GM10847 (cell line): ENCODE results near the gene TDP1.

Experiments used
- POLR2A ChIP-seq: IDR thresholded peaks from 2 replicates; pipeline ENCODE4 v1.6.1; 2011; ENCODE audit not compliant: insufficient read length; ENCODE audit errors: extremely low read depth

Gene TDP1

DNA sequence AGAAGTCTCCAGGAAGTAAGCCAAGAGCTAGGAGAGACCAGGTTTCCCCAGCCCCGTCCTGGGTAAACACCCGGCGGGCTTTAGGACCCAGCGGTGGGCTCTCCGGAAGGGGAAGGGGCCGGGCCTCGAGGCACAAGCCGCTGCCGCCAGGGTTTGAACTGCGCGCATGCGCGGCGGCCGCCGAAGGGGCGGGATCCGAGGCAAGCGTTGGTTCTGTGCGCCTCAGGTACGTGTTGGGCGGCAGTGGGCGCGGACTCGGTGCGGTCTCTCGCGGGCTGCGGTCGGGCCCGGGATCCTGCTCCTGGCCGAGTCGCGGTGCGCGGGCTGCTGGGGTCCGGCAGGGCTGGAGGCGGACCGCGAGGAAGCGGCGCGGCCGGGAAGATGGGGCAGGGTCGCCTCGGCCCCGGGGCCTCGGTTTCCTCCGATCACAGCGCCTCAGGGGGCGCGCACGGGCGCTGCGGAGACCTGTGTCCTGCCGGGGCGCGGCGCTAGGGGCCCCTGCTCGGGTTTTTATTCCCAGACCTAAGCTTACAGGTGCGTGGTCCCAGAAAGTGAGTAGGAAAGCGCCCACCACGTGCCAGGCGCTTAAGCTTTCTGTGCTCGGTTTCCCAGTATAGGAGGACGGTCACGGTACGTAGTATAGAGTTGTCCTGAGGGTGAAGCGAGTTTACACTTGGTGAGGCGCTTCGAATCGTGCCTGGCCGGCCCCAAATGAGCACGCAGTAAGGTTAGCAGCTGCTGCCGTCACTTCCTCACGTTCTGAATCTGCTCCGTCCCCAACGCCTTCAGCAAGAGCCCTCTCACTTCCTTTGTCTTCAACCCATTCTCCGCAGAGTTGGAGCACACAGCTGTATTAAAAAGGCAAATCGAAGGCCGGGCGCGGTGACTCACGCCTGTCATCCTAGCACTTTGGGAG is at the start of gene TDP1:
Gene TDP1 (plus strand): TSS at position 183 of the 916 bp plus-strand sequence. CDS start 7,188 bp downstream, outside the sequence.
- peak; percentile 88 for TF ChIP-seq POLR2A

DNA sequence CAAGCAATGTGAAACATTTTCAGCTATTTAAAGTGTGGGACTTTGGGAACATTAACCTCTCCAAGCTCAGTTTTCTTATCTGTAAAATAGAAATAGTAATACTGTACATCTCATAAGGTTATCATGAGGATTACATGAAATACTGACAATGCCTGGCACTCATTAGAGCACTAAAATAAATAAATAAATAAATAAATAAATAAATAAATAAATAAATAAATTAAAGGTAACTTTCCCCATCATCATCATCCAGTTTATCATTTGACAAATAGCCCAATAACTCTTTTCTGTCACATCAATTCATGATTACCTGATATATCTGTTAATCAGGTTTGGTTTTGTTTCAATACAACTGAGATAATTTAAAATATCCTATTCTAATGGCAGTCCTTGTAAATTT is 49.7 kb upstream of the TDP1 start:
- no peak for TF ChIP-seq POLR2A

DNA sequence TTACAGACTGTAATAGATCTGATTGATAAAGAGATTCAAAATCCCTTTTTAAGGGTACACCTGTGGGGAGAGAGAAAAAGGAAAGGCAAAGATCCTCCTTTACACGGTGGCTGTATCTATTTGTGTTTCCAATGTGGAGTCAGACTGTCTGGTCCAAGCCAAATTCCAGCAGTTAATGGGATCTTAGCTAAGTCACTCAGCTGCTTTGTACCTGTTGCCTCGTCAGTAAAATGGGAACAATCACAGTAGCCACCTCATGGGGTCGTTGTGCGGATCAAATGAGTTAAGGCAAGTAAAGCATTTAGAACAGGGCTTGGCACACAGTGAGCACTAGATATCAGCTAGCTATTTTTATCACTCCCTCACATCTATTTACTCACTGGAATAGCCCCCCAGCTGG is 48.1 kb upstream of the TDP1 start:
- TF ChIP-seq POLR2A: no peak

DNA sequence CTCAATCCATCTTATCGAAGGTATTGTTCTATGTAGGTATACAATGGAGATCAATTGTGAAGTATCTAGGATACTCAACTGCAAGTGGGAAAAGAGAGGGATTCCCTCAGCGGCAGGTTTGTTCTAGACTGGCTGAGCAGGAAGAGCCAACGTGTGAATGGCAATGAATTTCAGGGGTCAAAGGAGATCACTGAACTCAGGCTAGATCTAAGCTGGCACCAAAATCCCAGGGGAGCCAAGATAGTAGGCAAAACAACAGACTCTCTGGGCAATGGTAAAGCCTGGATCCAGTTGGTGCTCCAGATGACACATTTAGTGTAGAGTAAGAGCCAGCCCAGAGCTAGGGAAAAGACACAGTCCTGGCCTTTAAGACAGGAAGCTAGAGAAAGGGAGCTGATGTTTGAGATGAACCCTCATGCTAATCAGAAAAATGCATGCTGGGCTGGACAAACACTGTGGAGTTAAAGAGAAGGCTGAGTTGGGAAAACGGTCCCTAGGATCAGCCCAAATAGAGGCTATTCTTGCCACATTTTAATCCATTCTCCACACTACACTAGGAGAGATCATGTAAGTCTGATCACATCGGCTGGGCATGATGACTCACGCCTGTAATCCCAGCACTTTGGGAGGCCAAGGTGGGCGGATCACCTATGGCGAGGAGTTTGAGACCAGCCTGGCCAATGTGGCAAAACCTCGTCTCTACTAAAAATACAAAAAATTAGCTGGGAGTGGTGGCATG is 46.8 kb upstream of the TDP1 start:
- no peak for TF ChIP-seq POLR2A

GRCh38 chr14:89909586-89909985 is 46.1 kb upstream of the TDP1 start:
- no peak for TF ChIP-seq POLR2A

- TF ChIP-seq POLR2A: no peak
Observed at GRCh38 chr14:89910691-89911009, 45.1 kb upstream of the TDP1 start.

DNA sequence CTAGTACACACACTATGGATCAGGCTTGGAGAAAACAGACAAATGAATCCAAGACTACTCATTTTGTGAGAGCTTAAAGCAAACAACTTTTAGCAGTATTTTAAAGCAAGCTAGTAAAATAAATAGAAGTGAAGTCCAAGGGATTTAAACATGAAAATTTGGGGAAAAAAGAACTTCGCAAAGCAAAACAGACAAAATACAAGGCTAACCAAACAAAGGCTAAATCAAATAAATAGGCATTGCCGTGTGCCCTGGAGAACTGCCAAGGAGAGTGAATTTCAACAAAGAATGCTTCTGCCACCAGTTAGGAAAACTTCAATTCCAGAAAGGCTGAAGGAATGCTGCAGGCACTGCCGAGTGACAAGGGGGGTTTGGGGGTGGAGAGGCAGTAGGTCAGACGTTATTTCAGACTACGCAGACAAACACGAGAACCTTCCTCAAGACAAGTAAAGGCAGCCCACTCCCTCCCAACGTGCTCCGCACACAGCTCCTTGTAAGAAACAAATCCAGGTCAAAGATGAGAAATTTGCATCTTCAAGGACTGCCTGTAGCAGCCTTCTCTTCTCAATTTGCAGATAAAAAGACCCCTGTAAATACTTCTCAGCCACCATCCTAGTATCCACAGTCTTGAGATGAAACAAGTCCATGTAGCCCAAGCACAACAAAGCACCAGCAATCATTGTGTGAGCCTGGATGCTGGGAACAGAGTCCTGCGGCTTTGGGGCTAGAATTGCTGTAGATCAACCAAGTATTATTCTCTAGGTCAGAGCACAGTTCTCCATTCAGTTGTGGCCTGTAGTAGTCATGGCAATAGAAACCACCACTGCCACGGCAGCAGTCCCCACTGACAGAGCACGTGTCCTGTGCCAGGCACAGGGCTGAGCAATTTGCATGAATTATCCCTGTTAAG is 44.5 kb upstream of the TDP1 start:
- no peak for TF ChIP-seq POLR2A

DNA sequence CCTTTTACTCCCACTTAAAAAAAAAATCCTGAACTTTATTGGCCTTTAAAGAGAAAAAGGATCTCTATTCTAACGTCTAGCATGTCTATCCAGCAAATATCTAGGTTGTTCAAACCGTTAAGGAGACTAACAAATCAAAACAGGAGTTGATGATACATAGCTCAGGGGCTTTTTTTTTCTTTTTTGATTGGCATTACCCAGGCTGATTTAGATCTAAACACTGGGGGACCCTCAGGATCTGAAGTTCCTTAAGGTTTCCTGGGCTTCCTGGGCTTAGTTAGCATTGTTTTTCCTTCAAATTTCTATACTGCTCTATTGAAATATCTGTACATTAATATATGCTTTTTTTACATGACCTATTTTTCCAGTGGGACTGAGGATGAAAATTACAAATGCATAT is 43.5 kb upstream of the TDP1 start:
- TF ChIP-seq POLR2A: no peak

- TF ChIP-seq POLR2A: no peak
Observed at GRCh38 chr14:89912667-89913211, 43.0 kb upstream of the TDP1 start.

- TF ChIP-seq POLR2A: no peak
Observed at GRCh38 chr14:89915114-89915878, 40.4 kb upstream of the TDP1 start.

DNA sequence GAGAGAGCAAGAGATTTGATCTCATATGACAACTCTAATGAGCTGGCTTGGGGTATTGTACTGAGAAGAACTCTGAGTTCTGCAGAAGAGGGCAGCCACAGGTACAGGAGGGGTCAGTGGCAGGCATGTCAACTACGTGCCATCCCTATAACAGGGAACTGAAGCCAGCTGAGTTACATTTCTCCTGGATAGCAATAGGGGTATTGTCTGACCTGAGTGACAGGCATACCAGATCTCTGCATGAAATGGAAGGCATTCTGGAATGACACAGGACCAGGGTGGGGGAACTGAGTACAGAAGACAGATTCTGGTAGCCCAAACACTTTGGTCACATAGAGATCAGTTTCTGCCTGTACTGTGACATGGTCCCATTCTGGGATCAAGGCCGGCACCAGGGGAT is 37.0 kb upstream of the TDP1 start:
- no peak for TF ChIP-seq POLR2A

DNA sequence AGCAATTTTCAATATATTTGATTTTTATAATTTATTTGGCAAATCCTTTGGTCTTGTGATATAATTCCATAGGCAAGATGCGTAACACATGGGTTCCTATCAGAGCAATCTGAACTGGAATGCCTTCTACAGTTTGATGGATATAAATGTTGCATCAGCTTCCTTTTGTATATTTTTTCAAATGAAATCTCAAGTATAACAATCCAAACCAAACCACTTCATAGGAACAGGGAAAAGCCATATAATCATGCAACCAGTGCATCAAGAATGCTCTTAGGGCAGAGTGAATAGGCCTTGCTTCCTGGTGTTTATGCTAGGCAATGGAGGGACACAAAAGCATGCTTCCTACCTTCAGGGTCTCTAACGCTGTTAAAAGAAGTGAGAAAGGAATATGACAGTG is 35.7 kb upstream of the TDP1 start:
- TF ChIP-seq POLR2A: no peak

DNA sequence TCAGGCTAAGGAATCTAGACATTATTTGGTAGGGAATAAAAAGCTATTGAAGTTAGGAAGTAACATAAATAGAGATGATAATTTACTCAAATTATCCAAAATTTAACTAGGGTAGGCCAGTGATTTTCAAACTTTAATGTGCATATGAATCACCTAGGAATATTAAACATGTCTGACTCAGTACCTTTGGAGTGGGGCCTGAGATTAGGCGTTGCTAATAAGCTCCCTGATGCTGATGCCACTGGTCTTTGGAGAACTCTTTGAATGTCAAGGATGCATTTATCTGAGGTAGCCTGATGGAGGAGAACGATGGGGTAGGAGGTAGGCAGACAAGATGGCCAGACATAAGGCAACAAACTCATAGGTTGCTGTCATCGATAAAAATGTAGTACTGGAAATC is 34.4 kb upstream of the TDP1 start:
- TF ChIP-seq POLR2A: no peak
